ENCODE results near the gene MUSTN1.

GRCh38 chr3:52791366-52791765 is 43.5 kb downstream of the MUSTN1 start:
- TF ChIP-seq EZH2 (IDR thresholded peaks at IDR 0.05; ENCODE audit: insufficient read depth, poor library complexity, severe bottlenecking) (no peak), EZH2phosphoT487 (IDR thresholded peaks at IDR 0.05; ENCODE audit: insufficient read depth, low read depth) (no peak)
